ENCODE data around the gene OPTC.

- TF ChIP-seq CTCF (IDR thresholded peaks at IDR 0.05 in 4 of 5, conservative IDR thresholded peaks at IDR 0.05 in 1 of 5), result no peak
- no peak for TF ChIP-seq POLR2A (IDR thresholded peaks at IDR 0.05)
Observed at GRCh38 chr1:203480084-203480483, 13.9 kb upstream of the OPTC start.

Data from gastrocnemius medialis (tissue), 4 donors.